ENCODE results near the gene FBXO3.

The FBXO3 gene

GRCh38 chr11:33775467-33775807, 1.1 kb upstream of the FBXO3 start:
- H3K9me3 Mint-ChIP-seq: no peaks in the 10 kb centered on the region
- peak overlapping the region; percentile 92 to 99 (median 97) for H3K4me3 Mint-ChIP-seq

GRCh38 chr11:33774736-33775466, 581 bp upstream of the FBXO3 start:
- no peak for TF ChIP-seq CTCF (IDR thresholded peaks at IDR 0.05; ENCODE audit: unreplicated experiment in 3 of 3)
- Mint-ChIP-seq H3K27me3 (ENCODE audit: low read depth) (peaks cover 16% of the 10 kb centered on the region), H3K27ac (peak overlapping the region; percentile 5 to 88 (median 82)), H3K36me3 (ENCODE audit: low read depth) (peaks cover 6% of the 10 kb centered on the region), H3K4me3 (peak overlapping the region; percentile 92 to 99 (median 97)), H3K4me1 (peaks cover 37% of the 10 kb centered on the region), H3K9me3 (no peaks in the 10 kb centered on the region)

More at GRCh38 chr11:33775467-33775807, 1.1 kb upstream of the FBXO3 start:
- Mint-ChIP-seq H3K36me3 (ENCODE audit: low read depth) (peaks cover under 1% of the 10 kb centered on the region), H3K4me1 (peaks cover 39% of the 10 kb centered on the region), H3K27ac (peak overlapping the region; percentile 30 to 82 (median 82)), H3K27me3 (ENCODE audit: low read depth) (peaks cover 16% of the 10 kb centered on the region)
- no peak for TF ChIP-seq CTCF (IDR thresholded peaks at IDR 0.05; ENCODE audit: unreplicated experiment in 3 of 3)

GRCh38 chr11:33773404-33773986, 825 bp downstream of the FBXO3 start:
- H3K4me1 Mint-ChIP-seq: peaks cover 26% of the 10 kb centered on the region
- H3K36me3 Mint-ChIP-seq (ENCODE audit: low read depth): peaks cover 13% of the 10 kb centered on the region
- H3K4me3 Mint-ChIP-seq: peak overlapping the region; percentile 92 to 99 (median 97)
- H3K27ac Mint-ChIP-seq: peak overlapping the region in 2 of 3 experiments; percentile 75 to 77
- no peaks in the 10 kb centered on the region for H3K9me3 Mint-ChIP-seq
- TF ChIP-seq CTCF (IDR thresholded peaks at IDR 0.05; ENCODE audit: unreplicated experiment in 3 of 3): no peak
- H3K27me3 Mint-ChIP-seq (ENCODE audit: low read depth): peaks cover 12% of the 10 kb centered on the region

- Mint-ChIP-seq H3K27ac (no peak overlapping the region), H3K4me1 (peaks cover 25% of the 10 kb centered on the region), H3K9me3 (no peaks in the 10 kb centered on the region), H3K27me3 (ENCODE audit: low read depth) (peaks cover 9% of the 10 kb centered on the region), H3K4me3 (peak overlapping the region; percentile 92 to 99 (median 97)), H3K36me3 (ENCODE audit: low read depth) (peaks cover 15% of the 10 kb centered on the region)
- no peak for TF ChIP-seq CTCF (IDR thresholded peaks at IDR 0.05; ENCODE audit: unreplicated experiment in 3 of 3)
Measured at GRCh38 chr11:33772870-33773269, 1.4 kb downstream of the FBXO3 start.

- Mint-ChIP-seq H3K9me3 (no peaks in the 10 kb centered on the region), H3K4me1 (peaks cover 25% of the 10 kb centered on the region), H3K4me3 (peak overlapping the region; percentile 92 to 99 (median 97)), H3K36me3 (ENCODE audit: low read depth) (peaks cover 18% of the 10 kb centered on the region), H3K27me3 (ENCODE audit: low read depth) (peaks cover 9% of the 10 kb centered on the region), H3K27ac (no peak overlapping the region)
- TF ChIP-seq CTCF (IDR thresholded peaks at IDR 0.05; ENCODE audit: unreplicated experiment in 3 of 3): no peak
Measured at GRCh38 chr11:33772300-33772699, 2.0 kb downstream of the FBXO3 start.
